ENCODE results near the gene NSMCE4A.
"Not testable (repeated sequence)": the region's sequence is repeated elsewhere in the genome, so short reads cannot be mapped to it uniquely, and the experiment has no call there.

NSMCE4A gene

DNA sequence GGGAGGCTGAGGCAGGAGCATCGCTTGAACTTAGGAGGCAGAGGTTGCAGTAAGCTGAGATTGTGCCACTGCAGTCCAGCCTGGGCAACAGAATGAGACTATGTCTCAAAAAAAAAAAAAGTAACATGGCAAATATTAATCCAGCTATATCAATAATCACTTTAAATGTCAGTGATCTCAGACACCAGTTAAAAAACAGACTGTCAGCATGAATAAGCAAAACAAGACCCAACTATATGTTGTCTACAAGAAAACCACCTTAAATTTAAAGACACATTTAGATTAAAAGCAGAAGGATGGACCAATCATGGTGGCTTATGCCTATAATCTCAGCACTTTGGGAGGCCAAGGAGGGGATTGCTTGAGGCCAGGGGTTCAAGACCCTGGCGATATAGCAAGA, 38.7 kb downstream of the NSMCE4A start:
- H3K4me3 ChIP-seq (ENCODE audit: low read depth, low read length), result no peak overlapping the region
- no peak for TF ChIP-seq CTCF (IDR thresholded peaks at IDR 0.05; ENCODE audit: insufficient read depth, low read depth, low read length, missing control alignments)
- DNase-seq (ENCODE audit: low read depth), result no peak

GRCh38 chr10:121935702-121936101, 39.3 kb downstream of the NSMCE4A start:
- H3K4me3 ChIP-seq (ENCODE audit: low read depth, low read length), result no peak overlapping the region
- no peak for DNase-seq (ENCODE audit: low read depth)
- no peak for TF ChIP-seq CTCF (IDR thresholded peaks at IDR 0.05; ENCODE audit: insufficient read depth, low read depth, low read length, missing control alignments)

DNA sequence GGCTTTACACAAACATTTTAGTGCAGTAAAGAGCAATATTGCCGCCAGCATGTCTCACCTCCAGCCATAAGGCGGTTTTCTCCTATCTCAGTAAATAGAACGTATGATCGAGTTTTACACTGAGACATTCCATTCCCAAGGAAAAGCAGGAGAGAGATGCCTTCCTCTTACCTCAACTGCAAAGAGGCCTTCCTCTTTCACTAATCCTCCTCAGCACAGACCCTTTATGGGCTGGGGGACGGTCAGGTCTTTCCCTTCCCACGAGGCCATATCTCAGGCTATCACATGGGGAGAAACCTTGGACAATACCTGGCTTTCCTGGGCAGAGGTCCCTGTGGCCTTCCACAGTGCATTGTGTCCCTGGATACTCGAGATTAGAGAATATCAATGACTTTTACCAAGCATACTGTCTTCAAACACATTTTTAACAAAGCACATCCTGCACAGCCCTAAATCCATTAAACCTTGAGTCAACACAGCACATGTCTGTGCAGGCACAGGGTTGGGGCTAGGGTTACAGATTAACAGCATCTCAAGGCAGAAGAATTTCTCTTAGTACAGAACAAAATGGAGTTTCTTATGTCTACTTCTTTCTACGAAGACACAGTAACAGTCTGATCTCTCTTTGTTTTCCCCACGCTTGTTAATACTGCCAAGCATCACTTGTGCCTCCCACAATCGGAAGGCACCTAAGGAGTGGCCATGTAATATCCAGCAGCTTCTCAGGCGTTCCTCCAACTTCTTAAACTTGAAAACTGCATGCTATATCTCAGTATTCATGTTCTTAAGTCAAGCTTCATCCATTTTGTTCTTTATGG, 44.5 kb downstream of the NSMCE4A start:
- not testable (repeated sequence) for DNase-seq (ENCODE audit: low read depth); H3K4me3 ChIP-seq (ENCODE audit: low read depth, low read length)

DNA sequence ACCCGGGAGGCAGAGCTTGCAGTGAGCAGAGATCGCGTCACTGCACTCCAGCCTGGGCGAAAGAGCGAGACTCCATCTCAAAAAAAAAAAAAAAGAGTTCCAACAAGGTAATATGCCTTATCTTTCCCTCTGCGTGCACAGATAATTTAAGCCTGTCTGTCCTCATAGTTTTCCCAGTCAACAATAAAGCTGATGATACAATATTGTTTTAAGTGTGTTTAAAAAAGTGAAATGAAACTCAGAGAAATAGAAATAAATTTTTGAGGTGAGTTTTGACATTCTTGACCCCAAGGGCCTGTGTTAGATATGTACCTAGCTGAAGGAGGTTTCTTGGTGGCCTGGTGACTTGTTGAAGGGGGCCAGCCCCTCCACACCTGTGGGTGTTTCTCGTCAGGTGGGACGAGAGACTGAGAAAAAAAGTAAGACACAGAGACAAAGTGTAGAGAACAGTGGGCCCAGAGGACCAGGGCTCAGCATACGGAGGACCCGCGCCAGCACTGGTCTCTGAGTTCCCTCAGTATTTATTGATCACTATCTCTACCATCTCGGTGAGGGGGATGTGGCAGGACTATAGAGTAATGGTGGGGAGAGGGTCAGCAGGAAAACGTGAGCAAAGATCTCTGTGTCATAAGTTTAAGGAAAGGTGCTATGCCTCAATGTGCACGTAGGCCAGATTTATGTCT, 45.3 kb downstream of the NSMCE4A start:
- not testable (repeated sequence) for H3K4me3 ChIP-seq (ENCODE audit: low read depth, low read length); DNase-seq (ENCODE audit: low read depth)

GRCh38 chr10:121928528-121928884, 46.5 kb downstream of the NSMCE4A start:
- DNase-seq (ENCODE audit: low read depth), result peak; percentile 50
- TF ChIP-seq CTCF (IDR thresholded peaks at IDR 0.05; ENCODE audit: insufficient read depth, low read depth, low read length, missing control alignments), result no peak
- peak overlapping the region; percentile 66 for H3K4me3 ChIP-seq (ENCODE audit: low read depth, low read length)

DNA sequence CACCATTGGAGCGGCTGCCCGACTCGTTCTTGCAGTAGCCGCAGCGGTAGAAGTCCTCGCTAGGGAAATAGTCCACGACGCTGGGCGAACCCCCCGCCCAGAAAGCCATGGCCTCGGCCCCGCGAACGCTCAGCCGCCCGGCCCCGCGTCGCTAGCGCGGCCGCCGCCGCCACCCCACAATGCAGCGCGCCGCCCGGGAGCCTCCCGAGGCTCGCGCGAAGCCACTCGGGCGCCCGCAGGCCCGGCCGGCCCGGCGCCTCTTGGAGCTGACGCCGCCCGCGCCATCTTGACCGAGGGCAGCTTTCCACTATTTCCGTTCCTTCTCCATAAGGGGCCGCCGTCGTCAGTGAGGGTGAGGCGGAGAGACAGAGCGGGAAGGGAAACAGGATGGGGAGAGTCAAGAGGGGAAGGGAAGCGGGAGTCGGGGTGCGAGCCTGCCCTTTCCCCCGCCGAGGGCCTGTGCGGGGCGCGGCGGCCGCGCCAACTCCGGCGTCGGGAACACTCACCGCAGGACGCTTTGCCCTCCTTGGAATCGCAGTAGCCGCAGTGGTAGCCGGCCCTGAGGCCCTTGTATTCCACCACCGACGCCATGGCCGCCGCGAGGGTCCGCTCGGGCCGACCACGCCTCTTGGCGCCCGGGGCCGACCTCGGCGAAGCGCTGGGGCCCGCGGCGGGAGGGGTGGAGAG, 47.0 kb downstream of the NSMCE4A start, which contains the start of gene ATE1:
Gene ATE1, minus strand, starts transcription at position 191 of the 687 bp plus-strand sequence. Its CDS starts 82 bp downstream, at position 109.
- peak; percentile 92 for DNase-seq (ENCODE audit: low read depth)
- peak within 1 kb of the TSS; percentile 66 for H3K4me3 ChIP-seq (ENCODE audit: low read depth, low read length)
- TF ChIP-seq CTCF (IDR thresholded peaks at IDR 0.05; ENCODE audit: insufficient read depth, low read depth, low read length, missing control alignments), result no peak

- peak; percentile 58 for DNase-seq (ENCODE audit: low read depth)
- no peak for TF ChIP-seq CTCF (IDR thresholded peaks at IDR 0.05; ENCODE audit: insufficient read depth, low read depth, low read length, missing control alignments)
- peak overlapping the region; percentile 66 for H3K4me3 ChIP-seq (ENCODE audit: low read depth, low read length)
Measured at GRCh38 chr10:121927318-121927840, 47.6 kb downstream of the NSMCE4A start.
